Activated naive CD4-positive, alpha-beta T cell treated with anti-CD3 and anti-CD28 coated beads, Interleukin-2, amount 10 ng/mL, durations not matched to agents 7 days and 5 days (primary cell): ENCODE measurements around the gene CEP164.
"Not testable (repeated sequence)": the region's sequence is repeated elsewhere in the genome, so short reads cannot be mapped to it uniquely, and the experiment has no call there.

Experiments
- CTCF ChIA-PET: fragments of 350-600 bp; sonication (Branson Sonifier 250); formaldehyde crosslinking; loops from one replicate; lab custom pipeline; 2021; ENCODE audit warnings: antibody characterized with exemption; lab: Charles Lee
- DNase-seq: peaks from one replicate; pipeline ENCODE4 v3.0.0-alpha.2; 2020
- H3K27ac Mint-ChIP-seq: one replicate; pipeline ENCODE4 v1.8.0; 2021; ENCODE audit warnings: mild to moderate bottlenecking, moderate library complexity, mixed read lengths
- H3K27me3 Mint-ChIP-seq: one replicate; pipeline ENCODE4 v1.8.0; 2021; ENCODE audit warnings: mild to moderate bottlenecking, mixed read lengths
- H3K36me3 Mint-ChIP-seq: one replicate; pipeline ENCODE4 v1.8.0; 2021; ENCODE audit warnings: mixed read lengths
- H3K4me1 Mint-ChIP-seq: one replicate; pipeline ENCODE4 v1.8.0; 2021; ENCODE audit warnings: mixed read lengths
- H3K4me3 Mint-ChIP-seq: one replicate; pipeline ENCODE4 v1.8.0; 2021; ENCODE audit warnings: mild to moderate bottlenecking, moderate library complexity, mixed read lengths
- H3K9me3 Mint-ChIP-seq: one replicate; pipeline ENCODE4 v1.8.0; 2021; ENCODE audit warnings: mixed read lengths

The CEP164 gene

GRCh38 chr11:117444711-117445658 is 117.3 kb downstream of the CEP164 start:
- CTCF ChIA-PET: interaction anchor here (2.1 kb wide), 1 partner anchor 19 kb away, joined by 7 read pairs; no protein-coding TSS in a partner anchor
- Mint-ChIP-seq H3K4me3 (no peak overlapping the region), H3K4me1 (no peaks in the 10 kb centered on the region), H3K27me3 (peaks cover 36% of the 10 kb centered on the region), H3K36me3 (no peaks in the 10 kb centered on the region), H3K27ac (no peak overlapping the region), H3K9me3 (no peaks in the 10 kb centered on the region)
- DNase-seq: peak; percentile 1

GRCh38 chr11:117449111-117449693 is 121.5 kb downstream of the CEP164 start:
- Mint-ChIP-seq H3K9me3 (peaks cover 3% of the 10 kb centered on the region), H3K27ac (no peak overlapping the region), H3K36me3 (no peaks in the 10 kb centered on the region), H3K27me3 (peaks cover 13% of the 10 kb centered on the region), H3K4me3 (no peak overlapping the region), H3K4me1 (no peaks in the 10 kb centered on the region)
- DNase-seq: no peak
- CTCF ChIA-PET: no interaction called here

GRCh38 chr11:117453886-117454563 is 126.4 kb downstream of the CEP164 start:
- Mint-ChIP-seq H3K36me3 (no peaks in the 10 kb centered on the region), H3K27ac (no peak overlapping the region), H3K27me3 (peaks cover 12% of the 10 kb centered on the region), H3K9me3 (peaks cover 4% of the 10 kb centered on the region), H3K4me3 (no peak overlapping the region), H3K4me1 (no peaks in the 10 kb centered on the region)
- DNase-seq: no peak
- CTCF ChIA-PET: no interaction called here

- no peaks in the 10 kb centered on the region for H3K36me3 Mint-ChIP-seq
- no peak for DNase-seq
- no peak overlapping the region for H3K4me3 Mint-ChIP-seq
- H3K27ac Mint-ChIP-seq: no peak overlapping the region
- H3K9me3 Mint-ChIP-seq: peaks cover 4% of the 10 kb centered on the region
- peaks cover 14% of the 10 kb centered on the region for H3K27me3 Mint-ChIP-seq
- H3K4me1 Mint-ChIP-seq: no peaks in the 10 kb centered on the region
- CTCF ChIA-PET: no interaction called here
These were observed 126.9 kb downstream of the CEP164 start for GRCh38 chr11:117454564-117454917.

- Mint-ChIP-seq H3K4me3 (no peak overlapping the region), H3K27ac (no peak overlapping the region), H3K4me1 (no peaks in the 10 kb centered on the region), H3K27me3 (peaks cover 14% of the 10 kb centered on the region), H3K9me3 (peaks cover 4% of the 10 kb centered on the region), H3K36me3 (no peaks in the 10 kb centered on the region)
- DNase-seq: no peak
- CTCF ChIA-PET: interaction anchor here (0.5 to 2.5 kb wide), 3 partner anchors 9 to 1382 kb away, joined by 3 to 6 read pairs (median 3); no protein-coding TSS in a partner anchor
These were observed 128.5 kb downstream of the CEP164 start for GRCh38 chr11:117456027-117456720.

- not testable (repeated sequence) for H3K27ac Mint-ChIP-seq, H3K9me3 Mint-ChIP-seq, H3K4me1 Mint-ChIP-seq, H3K4me3 Mint-ChIP-seq, DNase-seq, H3K36me3 Mint-ChIP-seq
- peaks cover 14% of the 10 kb centered on the region for H3K27me3 Mint-ChIP-seq
- CTCF ChIA-PET: interaction anchor here (0.5 to 2.5 kb wide), 3 partner anchors 9 to 1382 kb away, joined by 3 to 6 read pairs (median 3); no protein-coding TSS in a partner anchor
These were observed 129.0 kb downstream of the CEP164 start for GRCh38 chr11:117456721-117457029.

GRCh38 chr11:117457031-117457785 is 129.6 kb downstream of the CEP164 start:
- Mint-ChIP-seq H3K4me3 (no peak overlapping the region), H3K4me1 (no peaks in the 10 kb centered on the region), H3K9me3 (peaks cover 4% of the 10 kb centered on the region), H3K27ac (no peak overlapping the region), H3K36me3 (no peaks in the 10 kb centered on the region), H3K27me3 (peaks cover 14% of the 10 kb centered on the region)
- CTCF ChIA-PET: interaction anchor here (2.5 kb wide), 1 partner anchor 31 kb away, joined by 6 read pairs; no protein-coding TSS in a partner anchor
- no peak for DNase-seq

- H3K4me1 Mint-ChIP-seq: no peaks in the 10 kb centered on the region
- no peaks in the 10 kb centered on the region for H3K36me3 Mint-ChIP-seq
- no peak overlapping the region for H3K4me3 Mint-ChIP-seq
- H3K9me3 Mint-ChIP-seq: peaks cover 4% of the 10 kb centered on the region
- CTCF ChIA-PET: interaction anchor here (0.6 to 2.5 kb wide), 2 partner anchors 32 to 159 kb away, joined by 3 to 6 read pairs; no protein-coding TSS in a partner anchor
- DNase-seq: no peak
- H3K27ac Mint-ChIP-seq: no peak overlapping the region
- H3K27me3 Mint-ChIP-seq: peaks cover 14% of the 10 kb centered on the region
These were observed 130.2 kb downstream of the CEP164 start for GRCh38 chr11:117457835-117458234.

- H3K9me3 Mint-ChIP-seq: peaks cover 4% of the 10 kb centered on the region
- H3K27me3 Mint-ChIP-seq: peaks cover 14% of the 10 kb centered on the region
- no peak overlapping the region for H3K27ac Mint-ChIP-seq
- CTCF ChIA-PET: interaction anchor here (0.6 to 2.5 kb wide), 2 partner anchors 32 to 159 kb away, joined by 3 to 6 read pairs; no protein-coding TSS in a partner anchor
- H3K4me1 Mint-ChIP-seq: no peaks in the 10 kb centered on the region
- DNase-seq: no peak
- H3K4me3 Mint-ChIP-seq: no peak overlapping the region
- no peaks in the 10 kb centered on the region for H3K36me3 Mint-ChIP-seq
These were observed 130.8 kb downstream of the CEP164 start for GRCh38 chr11:117458275-117459122.

- Mint-ChIP-seq H3K4me1 (no peaks in the 10 kb centered on the region), H3K36me3 (no peaks in the 10 kb centered on the region), H3K4me3 (no peak overlapping the region), H3K9me3 (no peaks in the 10 kb centered on the region), H3K27ac (no peak overlapping the region), H3K27me3 (peaks cover 14% of the 10 kb centered on the region)
- DNase-seq: no peak
- CTCF ChIA-PET: no interaction called here
These were observed 131.7 kb downstream of the CEP164 start for GRCh38 chr11:117459123-117459978.

GRCh38 chr11:117459979-117460300 is 132.3 kb downstream of the CEP164 start:
- H3K4me1 Mint-ChIP-seq: no peaks in the 10 kb centered on the region
- CTCF ChIA-PET: no interaction called here
- no peaks in the 10 kb centered on the region for H3K9me3 Mint-ChIP-seq
- H3K27ac Mint-ChIP-seq: no peak overlapping the region
- no peak overlapping the region for H3K4me3 Mint-ChIP-seq
- H3K27me3 Mint-ChIP-seq: peaks cover 10% of the 10 kb centered on the region
- no peak for DNase-seq
- H3K36me3 Mint-ChIP-seq: no peaks in the 10 kb centered on the region
